A549 (cell line): ENCODE data around the gene HPCAL1.

ENCODE experiments used
- CHD4 ChIP-seq: fragments of 200-600 bp; sonication (generic); IDR thresholded peaks from 2 replicates; pipeline ENCODE4 v1.6.1; 2016; ENCODE audit warnings: antibody characterized with exemption, mild to moderate bottlenecking, borderline replicate concordance
- EP300 ChIP-seq, 2 experiments: fragments of >200 bp; sonication (Bioruptor Twin); formaldehyde crosslinking; IDR thresholded peaks; 2 replicates in 1 of 2; 3 replicates in 1 of 2; pipeline ENCODE4 v1.6.1; 2016 to 2017
- HES2 ChIP-seq: fragments of >200 bp; sonication (Bioruptor Twin); formaldehyde crosslinking; IDR thresholded peaks from 2 replicates; pipeline ENCODE4 v1.6.1; 2016
- HEYL ChIP-seq: fragments of 250-450 bp; sonication (Bioruptor Pico); IDR thresholded peaks from 2 replicates; pipeline ENCODE4 v1.8.0; 2021; ENCODE audit warnings: mild to moderate bottlenecking, moderate library complexity
- NFE2L2 ChIP-seq: fragments of 150-350 bp; conservative IDR thresholded peaks from 2 replicates; pipeline ENCODE4 v1.6.1; 2014; ENCODE audit warnings: low read length
- POLR2A ChIP-seq: IDR thresholded peaks from 2 replicates; pipeline ENCODE4 v1.6.1; 2012; ENCODE audit warnings: mild to moderate bottlenecking, low read length
- RAD21 ChIP-seq, 2 experiments: fragments of >200 bp in 1 of 2; sonication (Bioruptor Twin) in 1 of 2; formaldehyde crosslinking in 1 of 2; IDR thresholded peaks in 1 of 2; conservative IDR thresholded peaks in 1 of 2; 2 replicates in 1 of 2; 3 replicates in 1 of 2; pipeline ENCODE4 v1.6.1; 2012 to 2018; ENCODE audit warnings: inconsistent platforms in 1 of 2
- REST ChIP-seq: fragments of 200-600 bp; sonication (generic); IDR thresholded peaks from 2 replicates; pipeline ENCODE4 v1.6.1; 2016; ENCODE audit warnings: antibody characterized with exemption, mild to moderate bottlenecking, moderate library complexity
- RFX5 ChIP-seq: fragments of 450-650 bp; IDR thresholded peaks from 2 replicates; pipeline ENCODE4 v1.7.1; 2014; ENCODE audit warnings: antibody characterized with exemption, mild to moderate bottlenecking, moderate library complexity
- TF ChIP-seq, protein P1 (sequence below): fragments of >200 bp; sonication (Bioruptor Twin); formaldehyde crosslinking; IDR thresholded peaks from 3 replicates; pipeline ENCODE4 v1.5.1; 2016
- TF ChIP-seq, protein P2 (sequence below): fragments of 150-350 bp; IDR thresholded peaks from 2 replicates; pipeline ENCODE4 v1.6.1; 2014; ENCODE audit warnings: low read depth, mild to moderate bottlenecking, low read length

- TF ChIP-seq RAD21 (conservative IDR thresholded peaks at IDR 0.05 in 1 of 2, IDR thresholded peaks at IDR 0.05 in 1 of 2) (no peak), NFE2L2 (no peak), POLR2A (no peak), EP300 (IDR thresholded peaks at IDR 0.05) (no peak), REST (no peak), RFX5 (no peak), CHD4 (no peak), HES2 (no peak), HEYL (CRISPR knock-in tag) (no peak)
- TF ChIP-seq, protein P1, sequence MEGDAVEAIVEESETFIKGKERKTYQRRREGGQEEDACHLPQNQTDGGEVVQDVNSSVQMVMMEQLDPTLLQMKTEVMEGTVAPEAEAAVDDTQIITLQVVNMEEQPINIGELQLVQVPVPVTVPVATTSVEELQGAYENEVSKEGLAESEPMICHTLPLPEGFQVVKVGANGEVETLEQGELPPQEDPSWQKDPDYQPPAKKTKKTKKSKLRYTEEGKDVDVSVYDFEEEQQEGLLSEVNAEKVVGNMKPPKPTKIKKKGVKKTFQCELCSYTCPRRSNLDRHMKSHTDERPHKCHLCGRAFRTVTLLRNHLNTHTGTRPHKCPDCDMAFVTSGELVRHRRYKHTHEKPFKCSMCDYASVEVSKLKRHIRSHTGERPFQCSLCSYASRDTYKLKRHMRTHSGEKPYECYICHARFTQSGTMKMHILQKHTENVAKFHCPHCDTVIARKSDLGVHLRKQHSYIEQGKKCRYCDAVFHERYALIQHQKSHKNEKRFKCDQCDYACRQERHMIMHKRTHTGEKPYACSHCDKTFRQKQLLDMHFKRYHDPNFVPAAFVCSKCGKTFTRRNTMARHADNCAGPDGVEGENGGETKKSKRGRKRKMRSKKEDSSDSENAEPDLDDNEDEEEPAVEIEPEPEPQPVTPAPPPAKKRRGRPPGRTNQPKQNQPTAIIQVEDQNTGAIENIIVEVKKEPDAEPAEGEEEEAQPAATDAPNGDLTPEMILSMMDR: no peak
- TF ChIP-seq, protein P2, sequence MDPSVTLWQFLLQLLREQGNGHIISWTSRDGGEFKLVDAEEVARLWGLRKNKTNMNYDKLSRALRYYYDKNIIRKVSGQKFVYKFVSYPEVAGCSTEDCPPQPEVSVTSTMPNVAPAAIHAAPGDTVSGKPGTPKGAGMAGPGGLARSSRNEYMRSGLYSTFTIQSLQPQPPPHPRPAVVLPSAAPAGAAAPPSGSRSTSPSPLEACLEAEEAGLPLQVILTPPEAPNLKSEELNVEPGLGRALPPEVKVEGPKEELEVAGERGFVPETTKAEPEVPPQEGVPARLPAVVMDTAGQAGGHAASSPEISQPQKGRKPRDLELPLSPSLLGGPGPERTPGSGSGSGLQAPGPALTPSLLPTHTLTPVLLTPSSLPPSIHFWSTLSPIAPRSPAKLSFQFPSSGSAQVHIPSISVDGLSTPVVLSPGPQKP: no peak
Measured at GRCh38 chr2:10397878-10398277, 95.2 kb downstream of the HPCAL1 start.
